HCT116 (cell line): ENCODE results near the gene PRL. TPM values are rescaled to one million over a fixed set of nuclear protein-coding genes. Genes with fewer than 3 reads are reported as not detected.

ENCODE experiments used
- ATAC-seq: fragments of 200-7000 bp; cut with Tn5 transposase; 2 replicates; pipeline ENCODE4 v1.9.1; 2020; ENCODE audit warnings: mild to moderate bottlenecking, moderate library complexity
- BruUV-seq: library from RNA; stranded (reverse); fragments of 400-500 nt; replicated peaks from 2 replicates; lab custom pipeline; 2021; lab: Mats Ljungman, UMichigan
- CTCF ChIA-PET: fragments of 300-600 bp; sonication (Branson Sonifier 250); formaldehyde crosslinking; loops from one replicate; lab custom pipeline; 2021; ENCODE audit warnings: antibody characterized with exemption; lab: Charles Lee
- POLR2A ChIA-PET: fragments of 300-600, 350-600 bp; sonication (Branson Sonifier 250); formaldehyde crosslinking; loops from one replicate; lab custom pipeline; 2021; ENCODE audit warnings: antibody characterized with exemption; lab: Charles Lee
- RAD21 ChIA-PET, 2 experiments: fragments of 300-600 bp; sonication (Branson Sonifier 250); formaldehyde crosslinking; loops; one replicate each; lab custom pipeline; 2023; ENCODE audit warnings: low total read pairs in 2 of 2; ENCODE audit not compliant: uncharacterized antibody in 2 of 2, unreplicated experiment in 2 of 2, low non-redundant PET in 1 of 2; lab: Charles Lee
- DNase-seq: peaks from one replicate; pipeline ENCODE4 v3.0.0-alpha.2; 2010; ENCODE audit warnings: low read depth, low spot score
- H2AFZ ChIP-seq: fragments of 200-600 bp; shearing (Covaris generic), sonication (generic); 2 replicates; pipeline ENCODE4 v1.6.1; 2017; ENCODE audit warnings: low read depth, mixed run types, mixed read lengths, antibody characterized with exemption, low read length; ENCODE audit not compliant: poor library complexity, severe bottlenecking
- H3K27ac ChIP-seq: 2 replicates; pipeline ENCODE4 v1.5.1; 2012; ENCODE audit warnings: low read depth, low read length
- H3K27me3 ChIP-seq: fragments of 200-600 bp; sonication (generic); 2 replicates; pipeline ENCODE4 v1.6.1; 2016; ENCODE audit warnings: mixed run types, low read length, mixed read lengths; ENCODE audit not compliant: insufficient read depth
- H3K36me3 ChIP-seq, 2 experiments: fragments of 200-500 bp in 1 of 2; fragments of 200-600 bp in 1 of 2; sonication (Bioruptor generic) in 1 of 2; sonication (generic) in 1 of 2; 2 replicates each; pipeline versions ENCODE4 v1.5.1 to v1.6.1; 2014 to 2016; ENCODE audit warnings: low read length in 2 of 2, inconsistent platforms in 1 of 2, mixed read lengths in 1 of 2, mixed run types in 1 of 2; ENCODE audit not compliant: insufficient read depth in 2 of 2, control insufficient read depth in 1 of 2
- H3K4me1 ChIP-seq, 2 experiments: fragments of 200-600 bp in 1 of 2; sonication (generic) in 1 of 2; 2 replicates each; pipeline versions ENCODE4 v1.5.1 to v1.6.1; 2012 to 2017; ENCODE audit warnings: low read length in 2 of 2, inconsistent platforms in 1 of 2, mild to moderate bottlenecking in 1 of 2, mixed read lengths in 1 of 2, mixed run types in 1 of 2, moderate library complexity in 1 of 2; ENCODE audit not compliant: insufficient read depth in 2 of 2, control insufficient read depth in 1 of 2
- H3K4me2 ChIP-seq: fragments of 200-600 bp; sonication (generic); 2 replicates; pipeline ENCODE4 v1.6.1; 2017; ENCODE audit warnings: mixed run types, low read length, mixed read lengths
- H3K4me3 ChIP-seq, 2 experiments: fragments of 200-600 bp in 1 of 2; sonication (generic) in 1 of 2; replicated peaks in 1 of 2; 2 replicates each; pipeline ENCODE4 v1.5.1; 2011 to 2016; ENCODE audit warnings: low read length in 2 of 2, control low read depth in 1 of 2, low read depth in 1 of 2, mild to moderate bottlenecking in 1 of 2, mixed read lengths in 1 of 2, mixed run types in 1 of 2
- H3K79me2 ChIP-seq: fragments of 200-600 bp; sonication (generic); 2 replicates; pipeline ENCODE4 v1.6.1; 2017; ENCODE audit warnings: mild to moderate bottlenecking, mixed run types, low read length, moderate library complexity, mixed read lengths; ENCODE audit not compliant: insufficient read depth
- H3K9ac ChIP-seq: fragments of 200-600 bp; sonication (generic); 2 replicates; pipeline ENCODE4 v1.6.1; 2016; ENCODE audit warnings: low read length, mixed read lengths
- H3K9me2 ChIP-seq: fragments of 200-600 bp; sonication (generic), shearing (Covaris generic); 2 replicates; pipeline ENCODE4 v1.6.1; 2017; ENCODE audit warnings: mixed run types, mild to moderate bottlenecking, moderate library complexity; ENCODE audit not compliant: insufficient read depth
- H3K9me3 ChIP-seq, 2 experiments: fragments of 200-500 bp in 1 of 2; fragments of 200-600 bp in 1 of 2; sonication (Bioruptor generic) in 1 of 2; sonication (generic) in 1 of 2; 2 replicates each; pipeline ENCODE4 v1.6.1; 2014 to 2017; ENCODE audit warnings: low read length in 2 of 2, mixed read lengths in 2 of 2, inconsistent platforms in 1 of 2, low read depth in 1 of 2, mild to moderate bottlenecking in 1 of 2, mixed run types in 1 of 2, moderate library complexity in 1 of 2; ENCODE audit not compliant: control insufficient read depth in 1 of 2, insufficient read depth in 1 of 2
- H4K20me1 ChIP-seq: fragments of 200-600 bp; sonication (generic), shearing (Covaris generic); 2 replicates; pipeline ENCODE4 v1.6.1; 2017; ENCODE audit warnings: mixed run types, mild to moderate bottlenecking, moderate library complexity; ENCODE audit not compliant: insufficient read depth
- CBX3 ChIP-seq: IDR thresholded peaks from 2 replicates; pipeline ENCODE4 v1.6.1; 2012; ENCODE audit warnings: low read depth
- CEBPB ChIP-seq: IDR thresholded peaks from 2 replicates; pipeline ENCODE4 v1.6.1; 2012; ENCODE audit warnings: low read depth
- EGR1 ChIP-seq: IDR thresholded peaks from 2 replicates; pipeline ENCODE4 v1.6.1; 2012; ENCODE audit warnings: low read depth
- ELF1 ChIP-seq: IDR thresholded peaks from 2 replicates; pipeline ENCODE4 v1.6.1; 2012; ENCODE audit warnings: low read depth, borderline replicate concordance
- EZH2 ChIP-seq: fragments of 200-600 bp; sonication (generic); IDR thresholded peaks from 2 replicates; pipeline ENCODE4 v1.6.1; 2017; ENCODE audit warnings: antibody characterized with exemption, mixed run types
- EZH2phosphoT487 ChIP-seq: fragments of 200-600 bp; IDR thresholded peaks from 2 replicates; pipeline ENCODE4 v1.6.1; 2018; ENCODE audit warnings: antibody characterized with exemption, borderline replicate concordance
- FOSL1 ChIP-seq: IDR thresholded peaks from 2 replicates; pipeline ENCODE4 v1.6.1; 2012; ENCODE audit warnings: low read depth
- JUND ChIP-seq: IDR thresholded peaks from 2 replicates; pipeline ENCODE4 v1.6.1; 2012
- POLR2A ChIP-seq: IDR thresholded peaks from 2 replicates; pipeline ENCODE4 v1.7.0; 2011; ENCODE audit warnings: borderline replicate concordance; ENCODE audit not compliant: insufficient read depth, insufficient read length; ENCODE audit errors: extremely low read depth
- RAD21 ChIP-seq: IDR thresholded peaks from 2 replicates; pipeline ENCODE4 v1.6.1; 2012; ENCODE audit warnings: low read depth, mild to moderate bottlenecking
- SIN3A ChIP-seq: IDR thresholded peaks from 2 replicates; pipeline ENCODE4 v1.6.1; 2012; ENCODE audit warnings: low read depth
- SP1 ChIP-seq: IDR thresholded peaks from 2 replicates; pipeline ENCODE4 v1.6.1; 2012; ENCODE audit warnings: low read depth
- YY1 ChIP-seq: IDR thresholded peaks from 2 replicates; pipeline ENCODE4 v1.6.1; 2011; ENCODE audit warnings: low read length, low read depth, moderate library complexity, mild to moderate bottlenecking; ENCODE audit not compliant: insufficient replicate concordance; ENCODE audit errors: extremely low read depth
- ZNF274 ChIP-seq: fragments of 200-500 bp; sonication (Bioruptor generic); IDR thresholded peaks from 2 replicates; pipeline ENCODE4 v1.6.1; 2014; ENCODE audit warnings: mild to moderate bottlenecking, low read depth, low read length, inconsistent platforms
- intact Hi-C: fragments of 100-400 bp; cut with micrococcal nuclease; formaldehyde crosslinking; loops from 2 replicates; pipeline ENCODE4 v1.10.0; 2022
- total RNA-seq: library from RNA; stranded (reverse); gene quantifications from one replicate; pipeline ENCODE4 v1.2.1, GENCODE V29; 2021; ENCODE audit not compliant: unreplicated experiment
- TF ChIP-seq, protein P1 (sequence below), 3 experiments: fragments of 200-600 bp in 1 of 3; sonication (generic) in 1 of 3; IDR thresholded peaks in 2 of 3; conservative IDR thresholded peaks in 1 of 3; 2 replicates each; pipeline ENCODE4 v1.5.1; 2012 to 2017; ENCODE audit warnings: low read depth in 2 of 3, low read length in 2 of 3, antibody characterized with exemption in 1 of 3, borderline replicate concordance in 1 of 3, control low read depth in 1 of 3, mild to moderate bottlenecking in 1 of 3, mixed read lengths in 1 of 3, mixed run types in 1 of 3, moderate library complexity in 1 of 3; ENCODE audit not compliant: insufficient read depth in 1 of 3
- TF ChIP-seq, protein P2 (sequence below): IDR thresholded peaks from 2 replicates; pipeline ENCODE4 v1.6.1; 2012
- TF ChIP-seq, protein P3 (sequence below): IDR thresholded peaks from 2 replicates; pipeline ENCODE4 v1.6.1; 2012
- TF ChIP-seq, protein P4 (sequence below): IDR thresholded peaks from 2 replicates; pipeline ENCODE4 v1.6.1; 2011; ENCODE audit warnings: mild to moderate bottlenecking, low read length, moderate library complexity; ENCODE audit not compliant: insufficient replicate concordance; ENCODE audit errors: extremely low read depth

Gene PRL
- total RNA-seq, 1 experiment from 2014 or later = not detected

DNA sequence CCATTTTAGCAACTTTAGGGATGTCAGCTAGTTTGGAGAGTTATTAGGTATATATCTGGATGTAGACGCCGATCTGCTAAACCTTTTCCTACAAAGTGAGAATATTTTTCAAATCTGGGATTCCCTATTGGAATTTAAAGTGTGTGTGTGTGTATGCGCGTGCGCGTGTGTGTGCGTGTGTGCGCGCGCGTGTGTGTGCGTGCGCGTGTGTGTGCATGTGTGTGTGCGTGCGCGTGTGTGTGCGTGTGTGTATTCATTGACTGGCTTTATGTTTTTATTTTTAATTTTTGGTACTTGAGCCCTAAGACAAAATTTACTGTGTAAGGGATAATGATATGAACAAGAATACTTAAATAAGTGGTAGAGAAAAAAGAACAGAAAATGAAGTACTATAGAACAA lies 8.1 kb downstream of the PRL start:
- intact Hi-C loops = no loop called here
- Histone ChIP-seq H3K4me2 (no peak overlapping the region), H3K79me2 (no peaks in the 10 kb centered on the region), H3K4me3 (no peak overlapping the region), H4K20me1 (no peaks in the 10 kb centered on the region), H3K9ac (no peak overlapping the region), H3K27ac (no peak overlapping the region), H3K9me3 (no peaks in the 10 kb centered on the region), H3K27me3 (no peaks in the 10 kb centered on the region), H3K36me3 (no peaks in the 10 kb centered on the region)
- BruUV-seq = no TSS peak
- CTCF ChIA-PET = no interaction called here
- no peak for DNase-seq
- TF ChIP-seq ELF1 = no peak
- TF ChIP-seq EZH2phosphoT487 = no peak
- TF ChIP-seq, protein P1, sequence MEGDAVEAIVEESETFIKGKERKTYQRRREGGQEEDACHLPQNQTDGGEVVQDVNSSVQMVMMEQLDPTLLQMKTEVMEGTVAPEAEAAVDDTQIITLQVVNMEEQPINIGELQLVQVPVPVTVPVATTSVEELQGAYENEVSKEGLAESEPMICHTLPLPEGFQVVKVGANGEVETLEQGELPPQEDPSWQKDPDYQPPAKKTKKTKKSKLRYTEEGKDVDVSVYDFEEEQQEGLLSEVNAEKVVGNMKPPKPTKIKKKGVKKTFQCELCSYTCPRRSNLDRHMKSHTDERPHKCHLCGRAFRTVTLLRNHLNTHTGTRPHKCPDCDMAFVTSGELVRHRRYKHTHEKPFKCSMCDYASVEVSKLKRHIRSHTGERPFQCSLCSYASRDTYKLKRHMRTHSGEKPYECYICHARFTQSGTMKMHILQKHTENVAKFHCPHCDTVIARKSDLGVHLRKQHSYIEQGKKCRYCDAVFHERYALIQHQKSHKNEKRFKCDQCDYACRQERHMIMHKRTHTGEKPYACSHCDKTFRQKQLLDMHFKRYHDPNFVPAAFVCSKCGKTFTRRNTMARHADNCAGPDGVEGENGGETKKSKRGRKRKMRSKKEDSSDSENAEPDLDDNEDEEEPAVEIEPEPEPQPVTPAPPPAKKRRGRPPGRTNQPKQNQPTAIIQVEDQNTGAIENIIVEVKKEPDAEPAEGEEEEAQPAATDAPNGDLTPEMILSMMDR (IDR thresholded peaks at IDR 0.05 in 2 of 3, conservative IDR thresholded peaks at IDR 0.05 in 1 of 3; ENCODE audit: borderline replicate concordance in 1 of 3, insufficient read depth in 1 of 3, low read depth in 2 of 3, low read length in 2 of 3) = no peak
- TF ChIP-seq CBX3 = no peak
- TF ChIP-seq SP1 = no peak
- TF ChIP-seq EZH2 = no peak
- no peak for TF ChIP-seq SIN3A
- TF ChIP-seq ZNF274 = no peak
- TF ChIP-seq RAD21 = no peak
- no peak for TF ChIP-seq EGR1
- TF ChIP-seq, all 23 proteins: peak for 0
- H3K9me2 ChIP-seq = no peaks in the 10 kb centered on the region
- no peaks in the 10 kb centered on the region for H3K4me1 ChIP-seq
- no peak overlapping the region for H2AFZ ChIP-seq
- ChIA-PET POLR2A (no interaction called here), RAD21 (no interaction called here)
- no peak for ATAC-seq

DNA sequence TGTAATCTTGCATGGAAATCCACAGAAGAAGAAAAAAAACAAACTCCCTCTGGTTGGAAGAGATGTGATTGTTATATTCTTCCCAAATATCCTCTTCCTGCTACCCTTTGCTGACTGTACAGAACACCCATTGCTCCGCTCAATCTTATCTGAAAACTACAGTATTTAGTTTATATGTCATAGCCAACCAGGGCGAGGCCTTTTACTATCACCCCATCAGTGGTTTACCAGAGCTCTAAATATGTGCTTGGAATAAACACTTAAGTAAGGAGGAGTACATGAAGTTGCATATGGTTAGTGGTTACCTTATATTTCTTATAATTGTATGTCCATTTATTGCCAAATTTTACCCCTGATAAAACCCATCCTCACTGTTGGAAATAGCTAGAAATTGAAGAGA lies 12.2 kb downstream of the PRL start:
- BruUV-seq = no TSS peak
- TF ChIP-seq ELF1 (no peak), JUND (no peak), FOSL1 (no peak), YY1 (no peak), EZH2 (no peak), EGR1 (no peak), CEBPB (no peak), CBX3 (no peak), SIN3A (no peak), POLR2A (no peak)
- TF ChIP-seq, protein P2, sequence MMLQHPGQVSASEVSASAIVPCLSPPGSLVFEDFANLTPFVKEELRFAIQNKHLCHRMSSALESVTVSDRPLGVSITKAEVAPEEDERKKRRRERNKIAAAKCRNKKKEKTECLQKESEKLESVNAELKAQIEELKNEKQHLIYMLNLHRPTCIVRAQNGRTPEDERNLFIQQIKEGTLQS = no peak
- TF ChIP-seq, protein P3, sequence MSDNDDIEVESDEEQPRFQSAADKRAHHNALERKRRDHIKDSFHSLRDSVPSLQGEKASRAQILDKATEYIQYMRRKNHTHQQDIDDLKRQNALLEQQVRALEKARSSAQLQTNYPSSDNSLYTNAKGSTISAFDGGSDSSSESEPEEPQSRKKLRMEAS = no peak
- TF ChIP-seq, protein P4, sequence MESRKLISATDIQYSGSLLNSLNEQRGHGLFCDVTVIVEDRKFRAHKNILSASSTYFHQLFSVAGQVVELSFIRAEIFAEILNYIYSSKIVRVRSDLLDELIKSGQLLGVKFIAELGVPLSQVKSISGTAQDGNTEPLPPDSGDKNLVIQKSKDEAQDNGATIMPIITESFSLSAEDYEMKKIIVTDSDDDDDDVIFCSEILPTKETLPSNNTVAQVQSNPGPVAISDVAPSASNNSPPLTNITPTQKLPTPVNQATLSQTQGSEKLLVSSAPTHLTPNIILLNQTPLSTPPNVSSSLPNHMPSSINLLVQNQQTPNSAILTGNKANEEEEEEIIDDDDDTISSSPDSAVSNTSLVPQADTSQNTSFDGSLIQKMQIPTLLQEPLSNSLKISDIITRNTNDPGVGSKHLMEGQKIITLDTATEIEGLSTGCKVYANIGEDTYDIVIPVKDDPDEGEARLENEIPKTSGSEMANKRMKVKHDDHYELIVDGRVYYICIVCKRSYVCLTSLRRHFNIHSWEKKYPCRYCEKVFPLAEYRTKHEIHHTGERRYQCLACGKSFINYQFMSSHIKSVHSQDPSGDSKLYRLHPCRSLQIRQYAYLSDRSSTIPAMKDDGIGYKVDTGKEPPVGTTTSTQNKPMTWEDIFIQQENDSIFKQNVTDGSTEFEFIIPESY = no peak

More for the DNA sequence above, 12.2 kb downstream of the PRL start:
- Histone ChIP-seq H3K9me2 (no peaks in the 10 kb centered on the region), H3K9me3 (no peaks in the 10 kb centered on the region), H3K4me3 (no peak overlapping the region), H3K79me2 (no peaks in the 10 kb centered on the region), H3K36me3 (no peaks in the 10 kb centered on the region), H3K27me3 (no peaks in the 10 kb centered on the region), H4K20me1 (no peaks in the 10 kb centered on the region), H3K27ac (no peak overlapping the region), H3K4me1 (no peaks in the 10 kb centered on the region), H2AFZ (no peak overlapping the region), H3K4me2 (no peak overlapping the region), H3K9ac (no peak overlapping the region)
- intact Hi-C loops = no loop called here
- DNase-seq (no peak), ATAC-seq (no peak)
- CTCF ChIA-PET = no interaction called here
- RAD21 ChIA-PET = no interaction called here
- POLR2A ChIA-PET = no interaction called here
